Subcutaneous adipose tissue (tissue), 4 donors: Measurements from ENCODE around the gene C1orf226. TPM values are rescaled to one million over a fixed set of nuclear protein-coding genes. Genes with fewer than 3 reads are reported as not detected.

Experiments
- total RNA-seq, 4 donors: library from RNA; depleted of rRNA; stranded (reverse); fragments of >200 nt; gene quantifications; one replicate each; pipeline ENCODE4 v1.1.0, GENCODE V29; 2016
- TF ChIP-seq, protein P1 (sequence below): fragments of 450-650 bp; IDR thresholded peaks from one replicate; pipeline ENCODE4 v1.5.1; 2016; ENCODE audit warnings: low read depth, mild to moderate bottlenecking, control low read depth, antibody characterized with exemption, moderate library complexity

The C1orf226 gene, protein sequence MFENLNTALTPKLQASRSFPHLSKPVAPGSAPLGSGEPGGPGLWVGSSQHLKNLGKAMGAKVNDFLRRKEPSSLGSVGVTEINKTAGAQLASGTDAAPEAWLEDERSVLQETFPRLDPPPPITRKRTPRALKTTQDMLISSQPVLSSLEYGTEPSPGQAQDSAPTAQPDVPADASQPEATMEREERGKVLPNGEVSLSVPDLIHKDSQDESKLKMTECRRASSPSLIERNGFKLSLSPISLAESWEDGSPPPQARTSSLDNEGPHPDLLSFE
- total RNA-seq: 10 to 100 TPM in 1 of 4 donors, 1 to 10 TPM in 3; 1.1 to 13.4 (median 3.1) TPM

DNA sequence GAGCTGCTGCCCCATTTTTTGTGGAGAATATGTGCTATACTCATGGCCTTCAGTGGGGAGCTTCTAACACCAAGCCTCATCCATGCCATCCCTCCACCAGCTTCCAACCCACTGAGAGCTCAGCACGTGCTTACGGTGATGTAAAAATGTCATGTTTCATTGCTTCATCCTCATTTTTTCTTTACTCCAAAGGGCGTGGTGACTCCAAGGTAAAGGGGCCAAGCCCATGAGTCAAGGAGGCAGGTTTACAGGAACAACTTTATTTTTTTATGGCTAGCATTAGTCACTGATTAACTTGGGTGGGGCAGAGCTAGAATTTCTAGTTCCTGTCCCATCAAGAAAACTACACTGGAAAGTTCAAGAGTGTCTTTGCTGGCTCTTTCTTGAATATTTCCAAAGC is at the start of gene C1orf226:
Gene C1orf226, plus strand, starts transcription at position 346 of the 400 bp plus-strand sequence. CDS start 174 bp downstream, outside the sequence.
- TF ChIP-seq, protein P1, sequence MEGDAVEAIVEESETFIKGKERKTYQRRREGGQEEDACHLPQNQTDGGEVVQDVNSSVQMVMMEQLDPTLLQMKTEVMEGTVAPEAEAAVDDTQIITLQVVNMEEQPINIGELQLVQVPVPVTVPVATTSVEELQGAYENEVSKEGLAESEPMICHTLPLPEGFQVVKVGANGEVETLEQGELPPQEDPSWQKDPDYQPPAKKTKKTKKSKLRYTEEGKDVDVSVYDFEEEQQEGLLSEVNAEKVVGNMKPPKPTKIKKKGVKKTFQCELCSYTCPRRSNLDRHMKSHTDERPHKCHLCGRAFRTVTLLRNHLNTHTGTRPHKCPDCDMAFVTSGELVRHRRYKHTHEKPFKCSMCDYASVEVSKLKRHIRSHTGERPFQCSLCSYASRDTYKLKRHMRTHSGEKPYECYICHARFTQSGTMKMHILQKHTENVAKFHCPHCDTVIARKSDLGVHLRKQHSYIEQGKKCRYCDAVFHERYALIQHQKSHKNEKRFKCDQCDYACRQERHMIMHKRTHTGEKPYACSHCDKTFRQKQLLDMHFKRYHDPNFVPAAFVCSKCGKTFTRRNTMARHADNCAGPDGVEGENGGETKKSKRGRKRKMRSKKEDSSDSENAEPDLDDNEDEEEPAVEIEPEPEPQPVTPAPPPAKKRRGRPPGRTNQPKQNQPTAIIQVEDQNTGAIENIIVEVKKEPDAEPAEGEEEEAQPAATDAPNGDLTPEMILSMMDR: no peak

DNA sequence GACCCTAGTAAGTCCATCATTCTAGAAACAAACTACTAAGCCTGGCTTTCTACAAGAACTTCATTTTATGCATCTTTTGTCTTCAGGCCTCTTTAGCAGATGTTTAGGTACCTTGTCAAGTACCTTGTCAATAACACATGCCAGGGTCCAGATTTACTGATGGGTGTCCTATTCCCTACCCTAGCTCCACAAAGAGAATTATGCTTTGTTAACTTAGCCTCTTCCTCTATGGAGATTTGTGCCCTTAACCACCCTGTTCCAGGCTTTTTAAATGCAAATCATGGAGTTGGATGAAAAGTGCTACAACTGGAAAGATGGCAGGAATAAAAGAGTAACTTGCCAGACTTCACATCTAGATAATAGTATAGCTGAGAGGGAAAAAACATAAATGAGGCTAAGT is 47.5 kb upstream of the C1orf226 start:
- TF ChIP-seq, protein P1: no peak

DNA sequence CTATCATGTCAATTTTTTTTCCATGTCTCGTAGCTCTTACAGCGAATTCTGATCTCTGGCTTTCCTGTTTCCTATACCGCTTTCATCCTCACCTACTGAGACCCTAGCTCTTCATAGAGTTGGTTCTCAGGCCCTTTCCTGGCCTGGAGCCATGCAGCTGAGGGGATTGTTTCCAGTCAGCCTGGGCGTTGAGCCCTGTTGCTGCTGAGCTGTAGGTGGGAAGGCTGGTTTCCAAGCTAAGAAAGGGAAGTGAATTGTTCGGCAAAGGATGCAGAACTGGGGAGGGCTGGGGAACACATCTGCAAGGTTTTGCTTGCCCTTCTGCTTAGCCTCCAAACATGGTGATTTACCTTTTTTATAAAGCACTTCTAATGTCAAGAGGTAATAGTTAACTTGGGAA is 46.4 kb upstream of the C1orf226 start:
- TF ChIP-seq, protein P1: no peak

DNA sequence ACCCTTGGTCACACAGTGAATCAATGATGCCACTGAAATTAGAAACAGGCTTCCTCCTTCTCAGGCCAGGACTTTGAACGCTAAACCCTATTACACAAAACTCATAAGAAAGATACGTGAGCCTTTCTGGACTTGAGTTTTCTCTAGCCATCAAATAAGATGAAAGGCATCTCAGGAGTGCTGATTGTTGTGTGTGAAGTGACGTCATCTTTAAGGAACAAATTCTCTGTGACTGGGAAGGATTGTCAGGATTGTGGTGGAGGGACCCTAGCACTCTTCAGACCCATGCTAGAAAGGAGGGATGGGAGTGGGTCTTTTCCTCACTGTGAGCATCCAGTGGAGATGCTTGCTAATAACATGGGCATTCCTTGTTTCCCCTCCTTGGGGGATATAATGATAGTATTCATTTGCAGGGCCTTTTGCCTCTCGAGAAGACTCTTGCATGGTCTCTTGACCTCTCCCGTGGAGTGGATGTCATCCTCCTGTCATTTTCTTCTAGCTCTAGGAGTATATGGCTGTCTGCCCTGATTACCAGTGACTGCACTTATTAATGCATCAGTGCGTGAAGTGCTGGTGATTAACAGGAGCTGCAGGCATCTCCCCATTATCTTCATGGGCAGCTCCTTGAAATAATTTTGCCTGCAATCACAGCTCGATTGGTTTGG is 44.8 kb upstream of the C1orf226 start:
- TF ChIP-seq, protein P1: no peak

DNA sequence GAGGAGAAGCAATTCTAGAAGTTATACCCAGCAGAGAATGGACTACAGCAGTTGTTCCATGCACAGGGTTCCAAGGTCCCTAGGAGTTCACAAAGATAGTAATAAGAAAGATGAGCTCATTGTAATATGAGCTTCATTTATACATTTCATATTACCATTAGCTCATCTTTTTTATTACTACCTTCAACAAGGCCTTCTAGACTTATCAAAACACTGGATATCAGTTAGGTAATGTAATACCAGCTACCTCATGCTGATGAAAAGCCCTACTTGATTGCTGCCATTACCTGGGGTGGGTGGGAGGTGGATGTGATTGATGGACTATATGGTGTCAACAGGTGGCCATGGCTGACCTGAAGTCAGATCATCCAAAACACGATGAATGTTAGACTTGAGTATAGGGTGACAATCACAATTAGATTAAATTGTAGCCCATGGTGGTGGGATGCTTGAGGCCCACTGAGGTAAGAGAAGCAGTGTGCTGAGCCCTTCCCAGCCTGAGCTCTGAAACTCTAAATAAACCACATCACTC is 39.0 kb upstream of the C1orf226 start:
- TF ChIP-seq, protein P1: no peak

DNA sequence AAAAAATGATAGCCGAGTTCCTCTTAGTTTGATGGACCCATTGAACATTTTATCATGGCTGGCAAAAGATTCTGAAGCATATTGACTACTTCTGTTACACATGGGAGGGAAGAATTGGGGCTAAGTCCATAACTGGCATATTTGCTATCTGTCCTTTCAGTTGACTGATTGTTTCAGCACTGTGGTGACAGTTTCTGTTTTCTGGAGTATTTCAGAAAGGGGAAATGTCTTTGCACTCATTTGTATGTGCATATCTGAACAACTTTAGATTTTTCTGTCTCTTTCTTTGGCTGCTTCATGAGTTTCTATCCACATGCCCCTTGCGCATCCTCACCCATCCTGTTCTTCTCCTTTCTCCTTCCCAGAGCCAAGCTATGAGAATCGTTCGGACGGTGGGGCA is 38.1 kb upstream of the C1orf226 start:
- TF ChIP-seq, protein P1: no peak

DNA sequence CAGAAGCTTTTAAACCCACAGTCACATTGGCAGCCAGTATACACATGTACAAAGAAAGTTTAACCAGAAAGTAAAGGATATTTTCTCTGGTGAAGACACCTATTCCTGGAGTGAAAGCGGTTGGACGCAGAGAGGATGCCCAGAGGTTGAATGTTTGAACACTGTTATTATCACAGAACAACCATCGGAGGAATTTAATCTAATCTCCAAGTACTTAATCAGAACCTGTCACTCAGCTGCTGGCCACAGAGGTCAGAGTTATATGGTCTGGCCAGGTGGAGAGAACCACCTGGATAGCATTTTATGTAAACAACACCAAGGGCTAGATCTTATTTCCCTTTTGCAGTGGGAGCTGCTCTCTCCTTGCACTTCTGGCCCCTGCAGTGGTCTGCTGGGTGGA is 34.2 kb upstream of the C1orf226 start:
- TF ChIP-seq, protein P1: no peak
